ENCODE results near the gene DMPK.

The DMPK gene

GRCh38 chr19:45815481-45816216, 33.4 kb upstream of the DMPK start:
- no peak overlapping the region for H3K27ac ChIP-seq (ENCODE audit: poor library complexity, severe bottlenecking)
- no peak for ATAC-seq (ENCODE audit: low read depth)
- H3K36me3 ChIP-seq (ENCODE audit: low read depth), result peaks cover 4% of the 10 kb centered on the region; the same call in 1 of the 2 replicates
- H3K27me3 ChIP-seq (ENCODE audit: insufficient read depth, poor library complexity, severe bottlenecking), result no peaks in the 10 kb centered on the region
- H3K9me3 ChIP-seq (ENCODE audit: severe bottlenecking), result no peaks in the 10 kb centered on the region
- H3K4me3 ChIP-seq (ENCODE audit: severe bottlenecking), result no peak overlapping the region
- H3K4me1 ChIP-seq (ENCODE audit: insufficient read depth, poor library complexity, severe bottlenecking), result peaks cover 6% of the 10 kb centered on the region
- no peak for TF ChIP-seq CTCF (IDR thresholded peaks at IDR 0.05; ENCODE audit: poor library complexity, severe bottlenecking)
- DNase-seq (ENCODE audit: low spot score), result no peak

- H3K27me3 ChIP-seq (ENCODE audit: insufficient read depth, poor library complexity, severe bottlenecking), result no peaks in the 10 kb centered on the region
- H3K36me3 ChIP-seq (ENCODE audit: low read depth), result peaks cover under 1% of the 10 kb centered on the region; the same call in 1 of the 2 replicates
- H3K9me3 ChIP-seq (ENCODE audit: severe bottlenecking), result no peaks in the 10 kb centered on the region
- H3K4me3 ChIP-seq (ENCODE audit: severe bottlenecking), result no peak within 1 kb of the TSS
- no peak for TF ChIP-seq CTCF (IDR thresholded peaks at IDR 0.05; ENCODE audit: poor library complexity, severe bottlenecking)
- ATAC-seq (ENCODE audit: low read depth), result no peak
- no peak for DNase-seq (ENCODE audit: low spot score)
- peaks cover 12% of the 10 kb centered on the region for H3K4me1 ChIP-seq (ENCODE audit: insufficient read depth, poor library complexity, severe bottlenecking)
- H3K27ac ChIP-seq (ENCODE audit: poor library complexity, severe bottlenecking), result peak within 1 kb of the TSS; percentile 3
Observed at GRCh38 chr19:45814851-45815480, 32.7 kb upstream of the DMPK start, which contains the start of gene RSPH6A. TSS of gene RSPH6A (minus strand) at chr19:45815308. CDS start at chr19:45815176, 132 bp downstream.

GRCh38 chr19:45814166-45814780, 32.0 kb upstream of the DMPK start:
- Histone ChIP-seq H3K27ac (ENCODE audit: poor library complexity, severe bottlenecking) (peak overlapping the region; percentile 3), H3K9me3 (ENCODE audit: severe bottlenecking) (no peaks in the 10 kb centered on the region), H3K36me3 (ENCODE audit: low read depth) (no peaks in the 10 kb centered on the region), H3K27me3 (ENCODE audit: insufficient read depth, poor library complexity, severe bottlenecking) (no peaks in the 10 kb centered on the region), H3K4me1 (ENCODE audit: insufficient read depth, poor library complexity, severe bottlenecking) (peaks cover 19% of the 10 kb centered on the region), H3K4me3 (ENCODE audit: severe bottlenecking) (no peak overlapping the region)
- DNase-seq (ENCODE audit: low spot score) (no peak), ATAC-seq (ENCODE audit: low read depth) (peak; percentile 22; the same call in 2 of the 3 replicates)
- TF ChIP-seq CTCF (IDR thresholded peaks at IDR 0.05; ENCODE audit: poor library complexity, severe bottlenecking), result no peak

- Histone ChIP-seq H3K27ac (ENCODE audit: poor library complexity, severe bottlenecking) (no peak overlapping the region), H3K36me3 (ENCODE audit: low read depth) (no peaks in the 10 kb centered on the region), H3K27me3 (ENCODE audit: insufficient read depth, poor library complexity, severe bottlenecking) (no peaks in the 10 kb centered on the region), H3K9me3 (ENCODE audit: severe bottlenecking) (no peaks in the 10 kb centered on the region), H3K4me1 (ENCODE audit: insufficient read depth, poor library complexity, severe bottlenecking) (peaks cover 20% of the 10 kb centered on the region), H3K4me3 (ENCODE audit: severe bottlenecking) (no peak overlapping the region)
- no peak for TF ChIP-seq CTCF (IDR thresholded peaks at IDR 0.05; ENCODE audit: poor library complexity, severe bottlenecking)
- DNase-seq (ENCODE audit: low spot score) (no peak), ATAC-seq (ENCODE audit: low read depth) (no peak)
Observed at GRCh38 chr19:45812297-45812696, 30.0 kb upstream of the DMPK start.
